SK-N-SH (cell line): ENCODE measurements around the gene RPL28. TPM values are rescaled to one million over a fixed set of nuclear protein-coding genes. Genes with fewer than 3 reads are reported as not detected.

Experiments used
- CTCF ChIA-PET: fragments of 300-600, 350-600 bp; formaldehyde crosslinking; extraction: SDS; loops from one replicate; lab custom pipeline; 2021; lab: Yijun Ruan, JAX
- POLR2A ChIA-PET: fragments of 350-600 bp; sonication (Branson Sonifier 250); formaldehyde crosslinking; extraction: SDS; loops from one replicate; lab custom pipeline; 2020; ENCODE audit warnings: antibody characterized with exemption, inconsistent platforms; lab: Yijun Ruan, JAX
- DNase-seq: peaks from one replicate; pipeline ENCODE4 v3.0.0; 2012
- H2AFZ ChIP-seq: fragments of 200-600 bp; sonication (generic); 2 replicates; pipeline ENCODE4 v1.8.1; 2016; ENCODE audit warnings: antibody characterized with exemption, mild to moderate bottlenecking, low read depth
- H3F3A ChIP-seq: fragments of 200-600 bp; sonication (generic); replicated peaks from 2 replicates; pipeline ENCODE3; 2016; ENCODE audit warnings: antibody characterized with exemption, mild to moderate bottlenecking; ENCODE audit not compliant: insufficient read depth
- H3K27ac ChIP-seq, 2 experiments: fragments of 200-500 bp in 1 of 2; fragments of 200-600 bp in 1 of 2; sonication (Bioruptor generic) in 1 of 2; sonication (generic), shearing (Covaris generic) in 1 of 2; 2 replicates each; pipeline versions ENCODE4 v1.5.1 to v1.6.1; 2014 to 2016; ENCODE audit warnings: low read depth in 2 of 2, inconsistent platforms in 1 of 2, low read length in 1 of 2, mild to moderate bottlenecking in 1 of 2, mixed read lengths in 1 of 2
- H3K27me3 ChIP-seq: fragments of 200-600 bp; sonication (generic), shearing (Covaris generic); 2 replicates; pipeline ENCODE4 v1.6.1; 2016; ENCODE audit warnings: mixed run types; ENCODE audit not compliant: insufficient read depth
- H3K36me3 ChIP-seq, 2 experiments: fragments of 200-500 bp in 1 of 2; fragments of 200-600 bp in 1 of 2; sonication (Bioruptor generic) in 1 of 2; sonication (generic) in 1 of 2; replicated peaks in 1 of 2; 2 replicates each; pipeline versions ENCODE3 to v1.5.1; 2014 to 2016; ENCODE audit warnings: low read length in 1 of 2, mild to moderate bottlenecking in 1 of 2; ENCODE audit not compliant: insufficient read depth in 2 of 2, control insufficient read depth in 1 of 2
- H3K4me1 ChIP-seq, 2 experiments: fragments of 200-500 bp in 1 of 2; fragments of 200-600 bp in 1 of 2; sonication (Bioruptor generic) in 1 of 2; sonication (generic), shearing (Covaris generic) in 1 of 2; 2 replicates each; pipeline versions ENCODE4 v1.5.1 to v1.6.1; 2014 to 2016; ENCODE audit warnings: low read depth in 1 of 2, low read length in 1 of 2, mixed run types in 1 of 2; ENCODE audit not compliant: insufficient read depth in 2 of 2, control insufficient read depth in 1 of 2
- H3K4me2 ChIP-seq: fragments of 200-600 bp; sonication (generic), shearing (Covaris generic); 2 replicates; pipeline ENCODE4 v1.6.1; 2017; ENCODE audit warnings: mixed run types
- H3K4me3 ChIP-seq, 2 experiments: fragments of 200-500 bp in 1 of 2; fragments of 200-600 bp in 1 of 2; sonication (Bioruptor generic) in 1 of 2; sonication (generic), shearing (Covaris generic) in 1 of 2; 2 replicates each; pipeline versions ENCODE4 v1.5.1 to v1.8.1; 2014 to 2016; ENCODE audit warnings: low read depth in 2 of 2, inconsistent platforms in 1 of 2, low read length in 1 of 2, mild to moderate bottlenecking in 1 of 2, mixed read lengths in 1 of 2, moderate library complexity in 1 of 2
- H3K79me2 ChIP-seq: fragments of 200-600 bp; sonication (generic); 2 replicates; pipeline ENCODE4 v1.8.1; 2017; ENCODE audit warnings: mild to moderate bottlenecking; ENCODE audit not compliant: insufficient read depth
- H3K9ac ChIP-seq: fragments of 200-600 bp; sonication (generic); 2 replicates; pipeline ENCODE4 v1.6.1; 2017; ENCODE audit warnings: mixed run types
- H3K9me2 ChIP-seq: fragments of 200-600 bp; sonication (generic); 2 replicates; pipeline ENCODE4 v1.6.1; 2017; ENCODE audit warnings: mixed run types
- H3K9me3 ChIP-seq: fragments of 200-600 bp; sonication (generic); 2 replicates; pipeline ENCODE4 v1.6.1; 2017; ENCODE audit warnings: mixed run types, mild to moderate bottlenecking, moderate library complexity
- H4K20me1 ChIP-seq: fragments of 200-600 bp; sonication (generic); 2 replicates; pipeline ENCODE4 v1.6.1; 2017; ENCODE audit warnings: mild to moderate bottlenecking, mixed run types; ENCODE audit not compliant: insufficient read depth
- FOSL2 ChIP-seq: IDR thresholded peaks from 2 replicates; pipeline ENCODE4 v1.4.0; 2012; ENCODE audit warnings: low read depth, mild to moderate bottlenecking, moderate library complexity, borderline replicate concordance
- FOXJ3 ChIP-seq: sonication (generic); formaldehyde crosslinking; IDR thresholded peaks from 2 replicates; pipeline ENCODE4 v1.5.1; 2020; ENCODE audit warnings: mild to moderate bottlenecking, missing genetic modification reagents
- GATA2 ChIP-seq: sonication (generic); formaldehyde crosslinking; IDR thresholded peaks from 2 replicates; pipeline ENCODE4 v1.5.0; 2020; ENCODE audit warnings: mild to moderate bottlenecking, missing genetic modification reagents
- MEF2A ChIP-seq: IDR thresholded peaks from 2 replicates; pipeline ENCODE4 v1.4.0; 2012; ENCODE audit warnings: low read depth, borderline replicate concordance
- MXI1 ChIP-seq: IDR thresholded peaks from 2 replicates; pipeline ENCODE4 v1.6.1; 2012; ENCODE audit warnings: mild to moderate bottlenecking, low read depth, low read length, improper control_type of control experiment
- NFIC ChIP-seq: IDR thresholded peaks from 2 replicates; pipeline ENCODE4 v1.4.0; 2012; ENCODE audit warnings: borderline replicate concordance
- POLR2AphosphoS5 ChIP-seq: IDR thresholded peaks from 2 replicates; pipeline ENCODE4 v1.6.1; 2012; ENCODE audit warnings: low read depth, low read length
- RAD21 ChIP-seq: IDR thresholded peaks from 2 replicates; pipeline ENCODE4 v1.6.1; 2012; ENCODE audit warnings: mild to moderate bottlenecking, low read length
- RCOR1 ChIP-seq: fragments of 150-350 bp; IDR thresholded peaks from 2 replicates; pipeline ENCODE4 v1.6.1; 2017; ENCODE audit warnings: antibody characterized with exemption, low read length
- RXRA ChIP-seq: IDR thresholded peaks from 2 replicates; pipeline ENCODE4 v1.4.0; 2012; ENCODE audit warnings: low read depth, mild to moderate bottlenecking, borderline replicate concordance
- SIN3A ChIP-seq: IDR thresholded peaks from 2 replicates; pipeline ENCODE4 v1.6.1; 2012; ENCODE audit warnings: low read depth, mild to moderate bottlenecking, low read length, moderate library complexity, borderline replicate concordance
- TAF1 ChIP-seq: IDR thresholded peaks from 2 replicates; pipeline ENCODE4 v1.6.1; 2012; ENCODE audit warnings: low read depth, mild to moderate bottlenecking, low read length, moderate library complexity, borderline replicate concordance
- TCF12 ChIP-seq: IDR thresholded peaks from 2 replicates; pipeline ENCODE4 v1.4.0; 2012
- TEAD4 ChIP-seq: IDR thresholded peaks from 2 replicates; pipeline ENCODE4 v1.4.0; 2012; ENCODE audit warnings: mild to moderate bottlenecking, borderline replicate concordance; ENCODE audit not compliant: insufficient read depth
- WGBS: methylation state at CpG from one replicate; pipeline ENCODE4 v1.1.6; 2017; ENCODE audit warnings: low lambda C conversion rate; 5-methylcytosine and 5-hydroxymethylcytosine counted together
- polyA plus RNA-seq, 3 experiments: library from polyadenylated mRNA; depleted of rRNA; stranded (reverse); fragments of >200 nt; gene quantifications; 2 replicates each; pipeline ENCODE4 v1.2.3, GENCODE V29; 2012
- TF ChIP-seq, protein P1 (sequence below): IDR thresholded peaks from 2 replicates; pipeline ENCODE4 v1.4.0; 2012; ENCODE audit warnings: low read depth, borderline replicate concordance
- TF ChIP-seq, protein P2 (sequence below): fragments of 150-350 bp; IDR thresholded peaks from 2 replicates; pipeline ENCODE4 v1.6.1; 2016; ENCODE audit warnings: mild to moderate bottlenecking, low read depth, low read length
- TF ChIP-seq, protein P3 (sequence below): fragments of 150-350 bp; IDR thresholded peaks from 2 replicates; pipeline ENCODE4 v1.6.1; 2017; ENCODE audit warnings: antibody characterized with exemption, low read length, low read depth, borderline replicate concordance

RPL28 gene
- polyA plus RNA-seq, 1 of the 3 experiments (the other 2 are of a cell fraction), result 2,368 TPM

DNA sequence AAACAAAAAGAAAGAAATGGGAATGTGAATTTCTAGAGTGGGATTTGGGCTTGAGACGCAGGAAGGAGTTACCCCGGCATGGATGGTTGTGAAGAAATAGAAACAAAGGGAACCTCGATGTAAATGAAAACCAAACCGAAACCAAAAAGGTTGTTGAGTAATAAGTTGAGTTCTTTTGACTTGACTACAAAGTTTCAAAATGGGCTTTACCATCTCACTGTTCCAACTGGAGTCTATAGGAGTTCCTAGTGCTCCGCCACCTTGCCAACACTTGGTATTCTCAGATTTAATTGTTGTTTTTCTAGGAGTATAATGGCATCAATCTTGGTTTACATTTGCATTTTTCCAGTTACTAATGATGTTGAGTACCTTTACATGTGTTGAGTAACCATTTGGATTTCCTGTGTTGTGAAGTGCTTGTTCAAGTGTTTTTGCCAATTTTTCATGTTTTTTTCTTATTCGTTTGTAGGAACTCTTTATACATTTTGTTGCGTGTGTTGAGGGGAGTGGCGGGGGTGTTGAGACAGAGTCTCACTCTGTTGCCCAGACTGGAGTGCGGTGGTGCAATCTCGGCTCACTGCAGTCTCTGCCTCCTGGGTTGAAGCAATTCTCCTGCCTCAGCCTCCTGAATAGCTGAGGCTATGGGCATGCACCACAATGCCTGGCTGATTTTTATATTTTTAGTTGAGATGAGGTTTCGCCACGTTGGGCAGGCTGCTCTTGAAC, 12.6 kb downstream of the RPL28 start:
- ChIA-PET POLR2A (interaction anchor here (1.6 to 2.8 kb wide), 4 partner anchors 7 to 9 kb away, joined by 7 to 10 read pairs (median 8); partner anchors contain the start of gene UBE2S), CTCF (interaction anchor here (0.9 to 2.9 kb wide), 2 partner anchors 20 to 97 kb away, joined by 3 to 8 read pairs; no protein-coding TSS in a partner anchor)
- H3K36me3 ChIP-seq, result peaks cover 18 to 28% of the 10 kb centered on the region in 2 experiments
- no peaks in the 10 kb centered on the region for H3K27me3 ChIP-seq
- H3K4me1 ChIP-seq, result peaks cover 7 to 8% of the 10 kb centered on the region in 2 experiments; a peak in 1 of 4 replicates
- no peak overlapping the region for H3K27ac ChIP-seq
- no peak overlapping the region for H3K4me3 ChIP-seq
- 98% methylated on average over 10 of the region's 12 CpGs for WGBS
- peaks cover 15% of the 10 kb centered on the region; the same call in 1 of the 2 replicates for H3K79me2 ChIP-seq
- no peak overlapping the region for H3K9ac ChIP-seq
- no peak overlapping the region for H2AFZ ChIP-seq
- TF ChIP-seq TAF1 (no peak), SIN3A (no peak), FOSL2 (no peak), MXI1 (no peak), RCOR1 (no peak), POLR2AphosphoS5 (no peak), RXRA (no peak), GATA2 (no peak), TEAD4 (no peak), MEF2A (no peak), TCF12 (no peak), FOXJ3 (no peak), NFIC (no peak), RAD21 (no peak)
- TF ChIP-seq, protein P1, sequence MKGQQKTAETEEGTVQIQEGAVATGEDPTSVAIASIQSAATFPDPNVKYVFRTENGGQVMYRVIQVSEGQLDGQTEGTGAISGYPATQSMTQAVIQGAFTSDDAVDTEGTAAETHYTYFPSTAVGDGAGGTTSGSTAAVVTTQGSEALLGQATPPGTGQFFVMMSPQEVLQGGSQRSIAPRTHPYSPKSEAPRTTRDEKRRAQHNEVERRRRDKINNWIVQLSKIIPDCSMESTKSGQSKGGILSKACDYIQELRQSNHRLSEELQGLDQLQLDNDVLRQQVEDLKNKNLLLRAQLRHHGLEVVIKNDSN, result no peak
- TF ChIP-seq, protein P2, sequence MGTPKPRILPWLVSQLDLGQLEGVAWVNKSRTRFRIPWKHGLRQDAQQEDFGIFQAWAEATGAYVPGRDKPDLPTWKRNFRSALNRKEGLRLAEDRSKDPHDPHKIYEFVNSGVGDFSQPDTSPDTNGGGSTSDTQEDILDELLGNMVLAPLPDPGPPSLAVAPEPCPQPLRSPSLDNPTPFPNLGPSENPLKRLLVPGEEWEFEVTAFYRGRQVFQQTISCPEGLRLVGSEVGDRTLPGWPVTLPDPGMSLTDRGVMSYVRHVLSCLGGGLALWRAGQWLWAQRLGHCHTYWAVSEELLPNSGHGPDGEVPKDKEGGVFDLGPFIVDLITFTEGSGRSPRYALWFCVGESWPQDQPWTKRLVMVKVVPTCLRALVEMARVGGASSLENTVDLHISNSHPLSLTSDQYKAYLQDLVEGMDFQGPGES, result no peak
- TF ChIP-seq, protein P3, sequence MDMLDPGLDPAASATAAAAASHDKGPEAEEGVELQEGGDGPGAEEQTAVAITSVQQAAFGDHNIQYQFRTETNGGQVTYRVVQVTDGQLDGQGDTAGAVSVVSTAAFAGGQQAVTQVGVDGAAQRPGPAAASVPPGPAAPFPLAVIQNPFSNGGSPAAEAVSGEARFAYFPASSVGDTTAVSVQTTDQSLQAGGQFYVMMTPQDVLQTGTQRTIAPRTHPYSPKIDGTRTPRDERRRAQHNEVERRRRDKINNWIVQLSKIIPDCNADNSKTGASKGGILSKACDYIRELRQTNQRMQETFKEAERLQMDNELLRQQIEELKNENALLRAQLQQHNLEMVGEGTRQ, result no peak
- no peaks in the 10 kb centered on the region for H3K9me3 ChIP-seq
- peaks cover 29% of the 10 kb centered on the region for H4K20me1 ChIP-seq
- no peak for DNase-seq
- H3F3A ChIP-seq, result peaks cover 46% of the 10 kb centered on the region
- no peaks in the 10 kb centered on the region for H3K9me2 ChIP-seq
- H3K4me2 ChIP-seq, result no peak overlapping the region
